Adrenal gland (tissue), 5 donors: ENCODE data around the gene APELA.

Source experiments
- POLR2A ChIP-seq, 2 donors: fragments of 450-650 bp; IDR thresholded peaks; one replicate each; pipeline ENCODE4 v1.6.1; 2017; ENCODE audit warnings: antibody characterized with exemption in 2 of 2, mild to moderate bottlenecking in 2 of 2, moderate library complexity in 1 of 2
- TF ChIP-seq, protein P1 (sequence below), 6 experiments: fragments of 450-650 bp in 4 of 6; fragments of 200-600 bp in 2 of 6; sonication (generic) in 1 of 6; IDR thresholded peaks; 1 replicate in 5 of 6; 2 replicates in 1 of 6; pipeline versions ENCODE4 v1.5.1 to v1.8.0; 2016 to 2021; ENCODE audit warnings: antibody characterized with exemption in 6 of 6, mild to moderate bottlenecking in 2 of 6, moderate library complexity in 1 of 6
- donor health status: DM: no; HTN: no; CAD: no.

DNA sequence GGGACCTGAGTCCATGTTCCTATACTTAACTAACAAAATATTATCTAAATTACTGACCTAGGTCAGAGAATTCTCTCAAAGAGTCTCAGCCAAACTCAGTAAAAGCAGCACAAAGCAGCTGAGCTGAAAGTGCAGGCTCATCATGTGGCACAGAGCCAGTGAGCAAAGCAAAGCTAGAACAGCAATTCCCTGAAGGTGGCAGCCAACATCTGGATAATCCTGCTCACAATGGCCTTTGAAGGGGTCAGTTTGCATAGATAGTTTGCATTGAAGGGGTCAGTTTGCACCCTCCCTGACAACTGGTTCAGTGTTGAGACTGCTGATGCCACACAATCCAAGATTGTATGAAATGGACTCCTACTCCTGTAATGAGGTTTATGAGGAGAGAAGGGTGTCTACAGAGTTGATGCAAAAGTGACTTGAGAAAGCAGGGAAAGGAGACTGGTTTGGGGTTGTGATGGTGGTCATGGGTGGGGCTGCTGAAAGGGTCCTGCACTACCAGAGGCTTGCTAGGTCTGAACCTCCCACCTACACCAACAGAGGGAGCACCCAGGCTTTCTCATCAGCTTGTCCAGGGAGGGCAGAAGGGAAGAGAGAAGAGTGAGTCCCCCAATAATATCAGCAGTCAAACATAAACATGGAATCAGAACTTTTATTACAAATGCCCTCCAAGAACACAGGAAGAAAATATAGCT, 60.7 kb downstream of the APELA start:
- no peak for TF ChIP-seq POLR2A (IDR thresholded peaks at IDR 0.05)
- TF ChIP-seq, protein P1, sequence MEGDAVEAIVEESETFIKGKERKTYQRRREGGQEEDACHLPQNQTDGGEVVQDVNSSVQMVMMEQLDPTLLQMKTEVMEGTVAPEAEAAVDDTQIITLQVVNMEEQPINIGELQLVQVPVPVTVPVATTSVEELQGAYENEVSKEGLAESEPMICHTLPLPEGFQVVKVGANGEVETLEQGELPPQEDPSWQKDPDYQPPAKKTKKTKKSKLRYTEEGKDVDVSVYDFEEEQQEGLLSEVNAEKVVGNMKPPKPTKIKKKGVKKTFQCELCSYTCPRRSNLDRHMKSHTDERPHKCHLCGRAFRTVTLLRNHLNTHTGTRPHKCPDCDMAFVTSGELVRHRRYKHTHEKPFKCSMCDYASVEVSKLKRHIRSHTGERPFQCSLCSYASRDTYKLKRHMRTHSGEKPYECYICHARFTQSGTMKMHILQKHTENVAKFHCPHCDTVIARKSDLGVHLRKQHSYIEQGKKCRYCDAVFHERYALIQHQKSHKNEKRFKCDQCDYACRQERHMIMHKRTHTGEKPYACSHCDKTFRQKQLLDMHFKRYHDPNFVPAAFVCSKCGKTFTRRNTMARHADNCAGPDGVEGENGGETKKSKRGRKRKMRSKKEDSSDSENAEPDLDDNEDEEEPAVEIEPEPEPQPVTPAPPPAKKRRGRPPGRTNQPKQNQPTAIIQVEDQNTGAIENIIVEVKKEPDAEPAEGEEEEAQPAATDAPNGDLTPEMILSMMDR (IDR thresholded peaks at IDR 0.05), result no peak
